ENCODE measurements around the gene IRGM.
A peak's percentile ranks its signal among the peaks of the same experiment; 100 is the strongest.
"Not testable (repeated sequence)": the region's sequence is repeated elsewhere in the genome, so short reads cannot be mapped to it uniquely, and the experiment has no call there.

The IRGM gene

GRCh38 chr5:150846308-150846653 is at the start of gene IRGM:
TSS of gene IRGM (plus strand) at chr5:150846521. CDS start at chr5:150848124, 1,603 bp downstream.
- not testable (repeated sequence) for DNase-seq (ENCODE audit: low read depth)

- DNase-seq (ENCODE audit: low read depth) = no peak
Observed at GRCh38 chr5:150797384-150797783, 48.9 kb upstream of the IRGM start.

DNA sequence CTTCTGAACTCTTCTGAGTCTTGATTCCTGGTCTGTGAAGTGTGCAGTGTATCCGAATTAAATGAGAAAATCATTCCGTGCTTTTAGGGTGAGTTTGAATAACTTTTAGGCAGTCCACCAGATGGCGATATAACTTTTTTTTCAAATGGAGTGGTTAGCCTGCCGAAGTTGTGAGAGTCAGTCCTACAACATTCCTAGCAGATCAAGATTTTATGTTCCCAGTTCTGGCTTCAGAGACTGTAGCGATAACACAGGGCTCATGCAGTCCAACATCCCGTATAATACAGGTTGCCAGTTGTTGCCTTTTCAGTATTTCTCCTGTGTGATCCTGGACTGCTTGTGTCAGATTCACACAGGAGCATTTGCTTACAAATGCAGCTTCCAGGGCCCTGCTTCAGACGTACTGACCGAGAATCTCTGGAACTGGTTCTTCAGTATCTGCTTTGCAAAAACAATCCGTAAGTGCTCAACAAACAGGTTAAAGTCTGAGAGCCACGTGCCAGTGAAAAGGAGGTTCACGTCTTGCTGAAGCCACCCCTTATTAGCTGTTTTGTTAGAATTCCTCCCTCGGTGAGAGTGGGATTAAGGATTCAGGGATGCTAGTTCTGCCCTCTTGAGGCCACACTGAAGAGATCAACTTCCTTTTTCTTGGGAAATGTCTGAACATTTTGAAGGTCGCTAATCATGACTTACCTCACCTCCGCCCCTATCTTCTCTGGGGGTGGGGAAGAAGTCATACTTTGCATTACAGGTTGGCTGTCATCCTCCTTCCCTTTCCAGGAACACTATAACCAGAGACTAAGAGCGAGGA is 45.0 kb upstream of the IRGM start:
- DNase-seq (ENCODE audit: low read depth) = no peak

GRCh38 chr5:150804388-150804787 is 41.9 kb upstream of the IRGM start:
- DNase-seq (ENCODE audit: low read depth) = no peak

GRCh38 chr5:150809363-150809762 is 37.0 kb upstream of the IRGM start:
- no peak for DNase-seq (ENCODE audit: low read depth)

GRCh38 chr5:150815010-150815409 is 31.3 kb upstream of the IRGM start:
- DNase-seq (ENCODE audit: low read depth) = no peak

DNA sequence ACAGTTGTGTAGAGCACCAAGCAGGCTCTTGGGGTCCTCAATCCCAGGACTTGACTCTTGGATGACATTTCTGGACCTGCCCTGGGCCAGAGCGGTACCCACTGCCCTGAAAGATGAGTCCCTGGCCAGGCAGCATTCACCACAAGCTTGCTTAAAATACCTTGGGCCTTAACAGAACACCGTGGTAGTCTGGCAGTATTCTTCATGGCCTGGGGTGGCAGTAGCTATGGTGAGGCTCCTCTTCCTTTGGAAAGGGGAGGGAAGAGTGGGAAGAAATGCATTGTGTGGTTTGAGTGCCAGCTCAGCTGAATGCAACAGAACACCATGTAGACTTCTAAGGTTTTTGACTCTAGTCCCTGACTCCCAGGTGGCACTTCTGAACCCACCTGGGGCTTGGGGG is 29.4 kb upstream of the IRGM start:
- no peak for DNase-seq (ENCODE audit: low read depth)

- DNase-seq (ENCODE audit: low read depth) = no peak
Observed at GRCh38 chr5:150829744-150830143, 16.6 kb upstream of the IRGM start.

DNA sequence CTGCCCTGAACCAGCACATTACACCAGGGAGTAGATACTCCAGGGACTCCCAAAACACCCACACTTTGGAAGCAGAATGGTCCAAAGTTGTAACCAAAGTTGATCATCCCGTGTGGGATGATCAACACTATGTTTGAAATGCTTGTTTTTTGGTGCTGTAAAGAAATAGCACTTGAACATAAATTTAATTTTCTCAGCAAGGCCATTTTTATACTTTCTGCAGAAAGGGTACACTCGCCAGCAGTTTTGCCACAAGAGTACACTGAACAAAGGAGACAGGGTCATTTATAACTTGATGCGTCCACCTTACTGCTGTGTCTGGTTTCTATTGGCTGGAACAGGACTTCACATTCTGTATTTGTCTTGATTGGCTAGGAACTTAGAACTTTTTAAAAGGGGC is 14.5 kb upstream of the IRGM start:
- DNase-seq (ENCODE audit: low read depth) = not testable (repeated sequence)

- no peak for DNase-seq (ENCODE audit: low read depth)
Observed at GRCh38 chr5:150836064-150836463, 10.3 kb upstream of the IRGM start.

DNA sequence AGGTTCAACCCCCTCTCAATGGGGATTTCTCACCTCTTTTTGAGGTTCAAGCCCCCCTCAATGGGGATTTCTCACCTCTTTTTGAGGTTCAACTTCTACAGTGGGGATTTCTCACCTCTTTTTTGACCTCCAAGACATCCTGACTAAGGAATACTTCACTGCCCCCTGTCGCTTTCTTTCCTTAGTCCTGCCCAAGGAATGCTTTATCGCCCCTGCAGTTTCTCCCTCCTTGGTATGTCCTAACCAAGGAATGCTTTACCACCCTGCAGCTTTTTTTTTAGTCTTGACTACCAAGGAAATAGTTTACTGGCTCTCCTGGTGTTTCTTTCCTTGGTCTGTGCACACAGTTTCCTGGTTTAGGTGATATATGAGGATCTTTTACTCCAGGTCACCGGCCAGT is 9.6 kb upstream of the IRGM start:
- no peak for DNase-seq (ENCODE audit: low read depth)

- not testable (repeated sequence) for DNase-seq (ENCODE audit: low read depth)
Observed at GRCh38 chr5:150845185-150845859, 999 bp upstream of the IRGM start.

DNA sequence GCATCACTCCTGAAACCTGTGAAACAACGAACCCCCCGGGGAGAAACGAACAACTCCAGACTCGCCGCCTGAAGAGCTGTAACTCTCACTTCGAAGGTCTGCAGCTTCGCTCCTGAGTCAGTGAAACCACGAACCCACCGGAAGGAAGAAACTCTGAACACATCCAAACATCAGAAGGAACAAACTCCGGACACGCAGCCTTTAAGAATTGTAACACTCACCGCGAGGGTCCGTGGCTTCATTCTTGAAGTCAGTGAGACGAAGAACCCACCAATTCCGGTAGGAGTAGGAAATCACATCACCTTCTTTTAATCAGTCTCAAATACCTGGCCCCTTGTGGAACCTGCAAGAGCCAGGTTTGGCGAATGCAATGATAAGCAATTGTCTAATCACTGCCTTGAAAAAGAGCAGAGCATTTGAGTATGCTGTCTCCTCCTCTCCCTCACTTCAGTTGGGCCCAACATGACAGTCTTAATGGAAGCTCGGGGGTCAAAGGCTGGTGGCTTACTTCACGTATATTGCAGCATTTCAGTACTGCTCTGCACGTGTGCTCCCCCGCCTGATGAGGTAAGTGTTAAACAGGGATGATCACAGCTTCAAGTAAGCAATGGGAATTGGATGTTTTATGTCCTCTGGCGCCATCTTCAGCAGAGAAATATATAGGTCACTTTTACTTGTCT is 473 bp downstream of the IRGM start:
- peak; percentile 22 for DNase-seq (ENCODE audit: low read depth)

DNA sequence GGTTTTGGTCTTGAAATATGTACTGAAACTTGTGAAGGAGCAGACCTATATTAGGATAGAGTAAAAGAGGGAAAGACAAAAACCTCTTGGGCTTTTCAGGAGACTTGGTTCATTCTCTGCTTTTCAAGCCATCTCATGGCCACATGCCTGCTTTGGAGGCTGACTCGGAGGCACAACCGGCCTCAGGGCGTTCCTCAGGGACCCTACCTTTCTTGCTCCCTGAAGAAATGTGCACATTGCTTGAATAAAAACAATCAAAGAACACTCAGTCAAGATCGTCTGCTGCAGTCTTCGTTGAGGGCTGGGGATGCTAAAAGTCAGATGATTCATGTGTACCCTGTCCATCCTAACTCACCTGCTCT is 994 bp downstream of the IRGM start:
- no peak for DNase-seq (ENCODE audit: low read depth)

DNA sequence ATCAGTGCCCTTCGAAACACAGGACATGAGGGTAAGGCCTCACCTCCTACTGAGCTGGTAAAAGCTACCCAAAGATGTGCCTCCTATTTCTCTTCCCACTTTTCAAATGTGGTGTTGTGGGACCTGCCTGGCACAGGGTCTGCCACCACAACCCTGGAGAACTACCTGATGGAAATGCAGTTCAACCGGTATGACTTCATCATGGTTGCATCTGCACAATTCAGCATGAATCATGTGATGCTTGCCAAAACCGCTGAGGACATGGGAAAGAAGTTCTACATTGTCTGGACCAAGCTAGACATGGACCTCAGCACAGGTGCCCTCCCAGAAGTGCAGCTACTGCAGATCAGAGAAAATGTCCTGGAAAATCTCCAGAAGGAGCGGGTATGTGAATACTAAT is 1.9 kb downstream of the IRGM start:
- no peak for DNase-seq (ENCODE audit: low read depth)

GRCh38 chr5:150851039-150851438 is 4.7 kb downstream of the IRGM start:
- DNase-seq (ENCODE audit: low read depth) = no peak

- no peak for DNase-seq (ENCODE audit: low read depth)
Observed at GRCh38 chr5:150853561-150853960, 7.2 kb downstream of the IRGM start.

DNA sequence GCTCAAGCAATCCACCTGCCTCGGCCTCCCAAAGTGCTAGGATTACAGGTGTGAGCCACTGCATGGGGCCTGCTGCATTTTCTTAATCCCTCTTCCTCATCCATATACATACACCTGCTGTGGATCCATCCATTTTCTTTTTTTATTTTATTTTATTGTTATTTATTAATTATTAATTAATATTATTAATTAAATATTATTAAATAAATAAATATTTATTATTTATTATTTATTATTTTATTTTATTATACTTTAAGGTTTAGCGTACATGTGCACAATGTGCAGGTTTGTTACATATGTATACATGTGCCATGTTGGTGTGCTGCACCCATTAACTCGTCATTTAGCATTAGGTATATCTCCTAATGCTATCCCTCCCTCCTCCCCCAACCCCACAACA is 10.4 kb downstream of the IRGM start:
- DNase-seq (ENCODE audit: low read depth) = not testable (repeated sequence)

DNA sequence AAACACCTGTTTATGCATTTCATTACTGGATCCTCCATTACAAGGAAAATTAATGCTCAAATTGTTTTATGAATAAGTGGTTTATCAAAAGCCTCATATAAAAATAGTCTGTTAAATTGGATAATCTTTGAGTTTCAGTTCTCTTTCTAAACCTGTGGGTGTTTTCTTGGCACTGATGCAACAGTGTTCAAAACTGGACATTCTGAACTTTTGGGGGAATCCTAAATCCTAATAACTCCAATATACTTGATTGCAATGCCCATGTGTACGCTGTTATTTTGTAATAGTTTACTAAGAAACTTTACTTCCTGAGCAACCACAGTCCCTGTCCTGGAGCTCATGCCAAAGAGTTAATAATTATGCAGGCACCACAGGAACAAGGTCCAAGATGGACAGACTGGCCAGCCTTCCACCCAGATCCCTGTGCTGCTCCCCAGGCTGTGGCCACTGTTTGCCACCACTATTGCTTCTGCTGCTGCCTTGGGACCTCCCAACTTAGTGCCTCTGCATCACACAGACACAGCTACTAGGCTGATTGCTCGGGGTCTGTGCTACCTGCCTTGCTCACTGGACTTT is 14.0 kb downstream of the IRGM start:
- no peak for DNase-seq (ENCODE audit: low read depth)

DNA sequence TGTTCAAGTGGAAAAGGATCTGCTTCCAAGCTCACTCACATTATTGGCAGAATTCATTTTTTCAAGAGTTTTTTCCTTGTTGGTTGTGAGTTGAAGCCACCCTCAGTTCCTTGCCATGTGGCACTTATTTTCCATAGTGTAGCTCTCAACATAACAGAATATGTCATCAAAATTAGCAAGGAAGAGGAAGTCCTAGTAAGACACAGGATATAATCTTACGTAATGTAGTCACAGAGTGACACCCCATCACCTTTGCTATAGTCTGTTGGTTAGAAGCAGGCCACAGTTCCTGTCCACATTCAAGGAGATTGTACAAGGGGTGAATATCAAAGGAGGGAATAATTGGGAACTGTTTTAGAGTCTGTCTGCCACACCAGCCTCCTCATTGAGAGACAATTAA is 15.7 kb downstream of the IRGM start:
- DNase-seq (ENCODE audit: low read depth) = no peak

- no peak for DNase-seq (ENCODE audit: low read depth)
Observed at GRCh38 chr5:150879358-150879757, 33.0 kb downstream of the IRGM start.

DNA sequence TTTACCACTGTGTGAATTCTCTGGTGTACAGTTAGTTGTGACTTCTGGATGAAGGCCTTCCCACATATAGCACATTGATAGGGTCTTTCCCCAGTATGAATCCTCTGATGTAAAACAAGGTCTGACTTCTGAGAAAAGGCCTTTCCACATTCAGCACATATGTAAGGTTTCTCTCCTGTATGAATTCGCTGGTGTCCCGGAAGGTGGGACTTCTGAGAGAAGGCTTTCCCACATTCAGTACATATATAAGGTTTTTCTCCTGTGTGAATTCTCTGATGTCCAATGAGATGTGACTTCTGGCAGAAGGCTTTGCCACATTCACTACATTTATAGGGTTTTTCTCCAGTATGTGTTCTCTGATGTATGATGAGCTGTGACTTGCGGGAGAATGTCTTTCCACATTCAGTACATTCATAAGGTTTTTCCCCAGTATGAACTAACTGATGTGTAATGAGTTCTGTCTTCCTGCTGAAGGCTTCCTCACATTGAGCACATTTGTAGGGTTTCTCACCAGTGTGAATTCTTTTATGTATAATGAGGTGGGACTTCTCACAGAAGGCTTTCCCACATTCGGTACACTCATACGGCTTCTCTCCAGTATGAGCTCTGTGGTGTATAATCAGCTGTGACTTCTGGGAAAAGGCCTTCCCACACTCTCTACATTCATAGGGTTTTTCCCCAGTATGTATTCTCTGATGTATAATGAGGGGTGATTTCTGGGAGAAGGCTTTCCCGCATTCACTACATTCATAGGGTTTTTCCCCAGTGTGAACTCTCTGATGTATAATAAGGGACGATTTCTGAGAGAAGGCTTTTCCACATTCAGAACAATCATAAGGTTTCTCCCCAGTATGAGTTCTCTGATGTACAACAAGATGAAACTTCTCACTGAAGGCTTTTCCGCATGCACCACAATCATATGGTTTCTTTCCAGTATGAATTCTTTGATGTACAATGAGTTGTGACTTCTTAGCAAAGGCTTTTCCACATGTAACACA is 49.4 kb downstream of the IRGM start:
- no peak for DNase-seq (ENCODE audit: low read depth)

Measured in stimulated activated CD8-positive, alpha-beta memory T cell treated with anti-CD3 and anti-CD28 coated beads, Interleukin-4, amount 100 ng/mL, for 24 hours (primary cell).